Ascending aorta (tissue), 2 donors: ENCODE measurements around the gene TMBIM4. TPM values are rescaled to one million over a fixed set of nuclear protein-coding genes. Genes with fewer than 3 reads are reported as not detected.
A peak's percentile ranks its signal among the peaks of the same experiment; 100 is the strongest.

Experiments
- DNase-seq, 2 donors: peaks; one replicate each; pipeline ENCODE4 v3.0.0-alpha.2; 2019; ENCODE audit warnings: low spot score in 2 of 2
- H3K27ac ChIP-seq, 2 donors: fragments of 200-600 bp; sonication (generic); one replicate each; pipeline ENCODE4 v1.5.1; 2016 to 2017; ENCODE audit warnings: mild to moderate bottlenecking in 1 of 2
- H3K27me3 ChIP-seq: fragments of 200-600 bp; sonication (generic); one replicate; pipeline ENCODE4 v1.5.1; 2017
- H3K36me3 ChIP-seq, 2 donors: fragments of 200-600 bp; sonication (generic); one replicate each; pipeline ENCODE4 v1.5.1; 2016
- H3K4me1 ChIP-seq, 2 donors: fragments of 200-600 bp; sonication (generic); one replicate each; pipeline ENCODE4 v1.5.1; 2016 to 2017; ENCODE audit warnings: mild to moderate bottlenecking in 1 of 2
- H3K4me3 ChIP-seq, 2 donors: fragments of 200-600 bp; sonication (generic); one replicate each; pipeline ENCODE4 v1.5.1; 2016 to 2017; ENCODE audit warnings: mild to moderate bottlenecking in 1 of 2
- H3K9me3 ChIP-seq, 2 donors: fragments of 200-600 bp; sonication (generic); one replicate each; pipeline ENCODE4 v1.5.1; 2016
- CTCF ChIP-seq, 3 experiments: fragments of 200-600 bp in 2 of 3; fragments of 450-650 bp in 1 of 3; sonication (generic) in 2 of 3; IDR thresholded peaks; one replicate each; pipeline ENCODE4 v1.5.1; 2016 to 2019; ENCODE audit warnings: antibody characterized with exemption in 3 of 3, mild to moderate bottlenecking in 1 of 3, moderate library complexity in 1 of 3
- intact Hi-C: fragments of 100-400 bp; cut with DNase I; formaldehyde crosslinking; loops from one replicate; pipeline ENCODE4 v1.15.1; 2023
- total RNA-seq: library from RNA; depleted of rRNA; stranded (reverse); fragments of >200 nt; gene quantifications from one replicate; pipeline ENCODE4 v1.1.0, GENCODE V29; 2016

Gene TMBIM4
- total RNA-seq, 1 donor from 2014 or later: 114 TPM

GRCh38 chr12:66195242-66195641 lies 25.4 kb upstream of the TMBIM4 start:
- no peak for DNase-seq
- H3K4me3 ChIP-seq: no peak overlapping the region
- TF ChIP-seq CTCF (IDR thresholded peaks at IDR 0.05): no peak
- no peaks in the 10 kb centered on the region for H3K9me3 ChIP-seq
- H3K27me3 ChIP-seq: no peaks in the 10 kb centered on the region
- H3K36me3 ChIP-seq: peaks cover 0 to 10% of the 10 kb centered on the region in 2 donors
- intact Hi-C loops: no loop called here
- H3K27ac ChIP-seq: no peak overlapping the region
- peaks cover 0 to 21% of the 10 kb centered on the region in 2 donors for H3K4me1 ChIP-seq

GRCh38 chr12:66194122-66194521 lies 24.3 kb upstream of the TMBIM4 start:
- no peak for TF ChIP-seq CTCF (IDR thresholded peaks at IDR 0.05)
- intact Hi-C loops: no loop called here
- Histone ChIP-seq H3K27me3 (no peaks in the 10 kb centered on the region), H3K9me3 (no peaks in the 10 kb centered on the region), H3K36me3 (peaks cover 0 to 10% of the 10 kb centered on the region in 2 donors), H3K4me1 (peaks cover 0 to 17% of the 10 kb centered on the region in 2 donors), H3K4me3 (no peak overlapping the region), H3K27ac (no peak overlapping the region)
- DNase-seq: no peak

- peaks cover 0 to 5% of the 10 kb centered on the region in 2 donors for H3K4me1 ChIP-seq
- H3K9me3 ChIP-seq: no peaks in the 10 kb centered on the region
- no peaks in the 10 kb centered on the region for H3K27me3 ChIP-seq
- peak overlapping the region in 1 of 2 donors; percentile 9 for H3K4me3 ChIP-seq
- no peak for DNase-seq
- no peak overlapping the region for H3K27ac ChIP-seq
- no peak for TF ChIP-seq CTCF (IDR thresholded peaks at IDR 0.05)
- intact Hi-C loops: no loop called here
- H3K36me3 ChIP-seq: peaks cover 0 to 10% of the 10 kb centered on the region in 2 donors
These were observed 21.8 kb upstream of the TMBIM4 start for GRCh38 chr12:66191547-66192126.

- Histone ChIP-seq H3K36me3 (peaks cover 0 to 10% of the 10 kb centered on the region in 2 donors), H3K4me1 (peaks cover 0 to 5% of the 10 kb centered on the region in 2 donors), H3K4me3 (peak overlapping the region; percentile 72 to 79), H3K27me3 (no peaks in the 10 kb centered on the region), H3K9me3 (no peaks in the 10 kb centered on the region), H3K27ac (peak overlapping the region; percentile 81 to 85)
- DNase-seq: no peak
- intact Hi-C loops: no loop called here
- peak in 1 of 3 experiments; percentile 11 for TF ChIP-seq CTCF (IDR thresholded peaks at IDR 0.05)
These were observed 20.9 kb upstream of the TMBIM4 start for GRCh38 chr12:66190519-66191370.

GRCh38 chr12:66189889-66190288 lies 20.1 kb upstream of the TMBIM4 start:
- Histone ChIP-seq H3K27ac (peak overlapping the region; percentile 81 to 85), H3K27me3 (no peaks in the 10 kb centered on the region), H3K36me3 (peaks cover 0 to 7% of the 10 kb centered on the region in 2 donors), H3K4me3 (peak overlapping the region; percentile 72 to 79), H3K9me3 (no peaks in the 10 kb centered on the region), H3K4me1 (peaks cover 0 to 5% of the 10 kb centered on the region in 2 donors)
- intact Hi-C loops: loop anchor here (2.0 to 5.0 kb wide), 3 partner anchors 19 to 112 kb away; partner anchors contain the start of genes HELB and LLPH
- no peak for DNase-seq
- TF ChIP-seq CTCF (IDR thresholded peaks at IDR 0.05): no peak
